ENCODE data around the gene COX4I2.
"Not testable (repeated sequence)": the region's sequence is repeated elsewhere in the genome, so short reads cannot be mapped to it uniquely, and the experiment has no call there.

Gene COX4I2

DNA sequence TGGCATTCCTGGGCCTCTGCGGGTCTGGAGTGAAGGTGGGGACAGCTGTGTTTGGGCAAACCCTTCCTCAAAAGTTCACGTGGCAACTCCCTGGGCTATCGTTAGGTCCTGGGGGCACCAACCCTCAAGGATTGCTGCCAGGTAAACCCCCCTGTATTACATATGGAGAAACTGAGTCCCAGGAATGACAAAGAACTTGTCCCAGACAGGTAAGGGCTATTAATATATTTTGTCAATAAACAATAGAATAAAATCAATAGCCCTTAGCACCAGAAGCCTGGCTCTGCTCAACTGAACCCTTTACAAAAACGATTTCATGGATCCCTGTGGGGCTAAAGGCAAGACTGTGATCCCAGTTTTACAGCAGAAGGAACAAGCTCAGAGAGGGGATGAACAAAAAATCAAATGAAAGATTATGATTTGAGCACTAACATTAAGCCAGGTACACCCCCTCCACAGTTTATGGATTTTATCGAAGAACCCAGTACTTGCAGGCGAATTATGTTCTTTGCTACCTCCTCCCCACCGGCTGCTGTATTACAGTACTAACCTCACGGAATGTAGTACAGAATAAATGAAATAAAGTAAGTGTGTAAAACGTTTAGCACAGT, 30.0 kb upstream of the COX4I2 start:
- DNase-seq (ENCODE audit: low read depth) = no peak

DNA sequence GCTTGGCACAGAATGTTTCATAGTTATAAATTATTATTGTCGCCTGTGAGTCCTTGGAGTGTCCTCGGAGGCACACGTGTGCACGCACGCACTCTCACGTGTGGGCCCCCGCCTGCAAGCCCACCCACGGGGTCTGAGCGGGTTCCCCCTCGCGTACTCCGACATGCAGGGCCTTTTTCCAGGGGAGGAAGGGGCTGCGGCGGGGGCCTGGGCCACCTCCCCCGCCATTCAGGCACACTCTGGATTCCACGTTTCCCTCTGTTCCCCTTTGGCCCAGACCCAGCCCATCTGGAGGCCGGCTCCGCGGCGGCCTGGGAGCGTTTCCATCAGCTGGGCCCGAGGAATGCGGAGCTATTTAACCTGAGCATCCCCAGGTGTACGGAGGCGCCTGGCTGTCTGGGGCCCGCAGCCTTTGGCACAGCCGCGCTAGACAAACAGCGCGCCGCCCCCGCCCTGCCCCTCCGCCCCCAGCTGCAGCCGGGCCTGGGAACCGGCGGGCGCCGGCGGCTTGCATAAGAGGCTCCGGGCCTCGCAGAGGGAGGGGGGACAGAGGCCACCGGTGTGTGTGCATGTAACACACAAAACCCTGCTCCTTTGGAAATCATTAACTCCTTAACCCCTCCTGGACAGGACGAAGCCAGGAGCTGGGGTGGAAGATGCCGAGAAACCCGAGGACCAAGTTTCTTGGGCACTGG, 29.3 kb upstream of the COX4I2 start:
- DNase-seq (ENCODE audit: low read depth) = no peak

- not testable (repeated sequence) for DNase-seq (ENCODE audit: low read depth)
Measured at GRCh38 chr20:31612271-31612640, 25.5 kb upstream of the COX4I2 start.

- no peak for DNase-seq (ENCODE audit: low read depth)
Measured at GRCh38 chr20:31615416-31615815, 22.3 kb upstream of the COX4I2 start.

GRCh38 chr20:31617432-31618104, 20.1 kb upstream of the COX4I2 start:
- DNase-seq (ENCODE audit: low read depth) = no peak

- no peak for DNase-seq (ENCODE audit: low read depth)
Measured at GRCh38 chr20:31620246-31620645, 17.5 kb upstream of the COX4I2 start.

DNA sequence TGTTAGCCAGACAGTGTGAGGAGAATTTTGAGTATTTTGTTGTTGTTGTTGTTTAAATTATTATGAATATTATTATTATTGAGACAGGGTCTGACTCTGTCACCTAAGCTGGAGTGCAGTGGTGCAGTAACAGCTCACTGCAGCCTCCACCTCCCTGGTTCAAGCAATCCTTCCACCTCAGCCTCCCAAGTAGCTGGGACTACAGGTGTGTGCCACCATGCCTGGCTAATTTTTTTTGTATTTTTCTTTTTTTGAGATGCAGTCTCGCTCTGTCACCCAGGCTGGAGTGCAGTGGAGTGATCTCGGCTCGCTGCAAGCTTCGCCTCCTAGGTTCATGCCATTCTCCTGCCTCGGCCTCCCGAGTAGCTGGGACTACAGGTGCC, 14.6 kb upstream of the COX4I2 start:
- not testable (repeated sequence) for DNase-seq (ENCODE audit: low read depth)

DNA sequence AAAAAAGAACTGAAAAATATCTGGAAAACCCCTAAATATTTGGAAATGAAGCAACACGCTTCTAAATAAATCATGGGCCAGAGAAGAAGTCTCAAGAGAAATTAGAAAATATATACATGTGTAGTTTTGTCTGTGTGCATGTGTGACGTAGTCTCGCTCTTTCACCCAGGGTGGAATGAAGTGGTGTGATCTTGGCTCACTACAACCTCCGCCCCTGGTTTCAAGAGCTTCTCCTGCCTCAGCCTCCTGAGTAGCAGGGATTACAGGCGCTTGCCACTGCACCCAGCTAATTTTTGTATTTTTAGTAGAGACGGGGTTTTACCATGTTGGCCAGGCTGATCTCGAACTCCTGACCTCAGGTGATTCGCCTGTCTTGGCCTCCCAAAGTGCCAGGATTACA, 11.2 kb upstream of the COX4I2 start:
- DNase-seq (ENCODE audit: low read depth) = not testable (repeated sequence)

DNA sequence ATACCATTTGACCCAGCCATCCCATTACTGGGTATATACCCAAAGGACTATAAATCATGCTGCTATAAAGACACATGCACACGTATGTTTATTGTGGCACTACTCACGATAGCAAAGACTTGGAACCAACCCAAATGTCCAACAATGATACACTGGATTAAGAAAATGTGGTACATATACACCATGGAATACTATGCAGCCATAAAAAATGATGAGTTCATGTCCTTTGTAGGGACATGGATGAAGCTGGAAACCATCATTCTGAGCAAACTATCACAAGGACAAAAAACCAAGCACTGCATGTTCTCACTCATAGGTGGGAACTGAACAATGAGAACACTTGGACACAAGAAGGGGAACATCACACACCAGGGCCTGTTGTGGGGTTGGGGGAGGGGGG, 9.7 kb upstream of the COX4I2 start:
- not testable (repeated sequence) for DNase-seq (ENCODE audit: low read depth)

DNA sequence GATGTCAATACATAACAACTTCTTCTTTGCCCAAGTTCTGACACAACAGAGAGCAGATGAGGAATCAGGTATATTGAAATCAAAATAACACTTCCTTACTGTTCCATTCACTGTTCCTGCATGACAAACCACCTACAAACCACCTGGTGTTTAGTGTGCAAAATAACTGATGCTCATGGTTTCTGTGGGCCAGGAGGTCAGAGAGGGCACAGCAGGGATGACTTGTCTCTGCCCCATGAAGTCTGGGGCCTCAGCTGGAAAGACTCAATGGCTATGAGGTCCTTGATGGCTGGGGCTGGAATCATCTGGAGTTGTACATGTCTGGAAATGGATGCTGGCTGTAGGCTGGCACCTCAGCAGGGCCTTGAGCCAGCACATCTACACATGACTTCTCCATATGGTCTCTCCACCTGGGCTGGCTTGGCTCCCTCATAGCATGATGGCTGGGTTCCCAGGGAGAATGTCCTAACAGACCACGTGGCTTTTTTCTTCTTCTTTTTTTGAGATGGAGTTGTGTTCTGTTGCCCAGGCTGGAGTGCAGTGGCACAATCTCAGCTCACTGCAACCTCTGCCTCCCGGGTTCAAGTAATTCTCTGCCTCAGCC, 7.4 kb upstream of the COX4I2 start:
- DNase-seq (ENCODE audit: low read depth) = no peak

- DNase-seq (ENCODE audit: low read depth) = no peak
Measured at GRCh38 chr20:31632548-31633338, 5.0 kb upstream of the COX4I2 start.

- no peak for DNase-seq (ENCODE audit: low read depth)
Measured at GRCh38 chr20:31633339-31633914, 4.3 kb upstream of the COX4I2 start.

DNA sequence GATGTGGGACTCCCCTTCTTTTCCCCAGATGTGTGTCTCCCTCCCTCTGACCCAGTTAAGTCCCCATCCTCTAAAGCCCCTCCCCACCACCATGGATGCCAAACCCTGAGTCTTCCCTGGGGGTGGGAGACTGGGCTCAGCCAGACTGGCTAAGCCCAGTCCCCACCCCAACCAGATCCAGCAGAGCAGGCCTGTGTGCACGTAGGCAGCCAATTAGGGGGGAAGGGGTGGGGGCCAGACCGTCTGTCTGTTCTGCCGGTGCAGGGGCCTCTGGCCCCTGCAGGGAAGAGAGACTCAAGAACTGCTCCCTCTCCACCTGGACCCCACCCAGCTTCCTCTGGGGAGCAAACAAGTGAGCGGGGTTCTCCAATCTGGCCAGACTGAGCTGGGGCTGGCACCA, 605 bp downstream of the COX4I2 start:
- no peak for DNase-seq (ENCODE audit: low read depth)

- no peak for DNase-seq (ENCODE audit: low read depth)
Measured at GRCh38 chr20:31638816-31639215, 1.1 kb downstream of the COX4I2 start.

- DNase-seq (ENCODE audit: low read depth) = no peak
Measured at GRCh38 chr20:31640259-31640658, 2.5 kb downstream of the COX4I2 start.

GRCh38 chr20:31641391-31641790, 3.7 kb downstream of the COX4I2 start:
- no peak for DNase-seq (ENCODE audit: low read depth)

- no peak for DNase-seq (ENCODE audit: low read depth)
Measured at GRCh38 chr20:31642837-31643236, 5.1 kb downstream of the COX4I2 start.

GRCh38 chr20:31643522-31643921, 5.8 kb downstream of the COX4I2 start:
- DNase-seq (ENCODE audit: low read depth) = no peak

DNA sequence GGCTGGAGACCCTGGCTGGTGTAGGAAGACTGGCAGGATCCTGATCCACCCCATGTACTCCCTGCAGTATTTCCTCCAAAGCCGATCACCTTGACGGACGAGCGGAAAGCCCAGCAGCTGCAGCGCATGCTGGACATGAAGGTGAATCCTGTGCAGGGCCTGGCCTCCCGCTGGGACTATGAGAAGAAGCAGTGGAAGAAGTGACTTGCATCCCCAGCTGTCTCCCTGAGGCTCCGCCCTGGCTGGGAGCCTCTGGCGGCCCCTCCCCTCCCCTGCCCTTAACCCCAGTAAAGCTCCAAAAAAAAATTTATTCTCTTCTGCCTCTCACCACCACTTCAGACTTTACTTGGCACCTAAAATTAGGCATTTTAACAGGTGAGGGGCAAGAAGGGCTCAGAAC, 7.0 kb downstream of the COX4I2 start:
- DNase-seq (ENCODE audit: low read depth) = no peak

DNA sequence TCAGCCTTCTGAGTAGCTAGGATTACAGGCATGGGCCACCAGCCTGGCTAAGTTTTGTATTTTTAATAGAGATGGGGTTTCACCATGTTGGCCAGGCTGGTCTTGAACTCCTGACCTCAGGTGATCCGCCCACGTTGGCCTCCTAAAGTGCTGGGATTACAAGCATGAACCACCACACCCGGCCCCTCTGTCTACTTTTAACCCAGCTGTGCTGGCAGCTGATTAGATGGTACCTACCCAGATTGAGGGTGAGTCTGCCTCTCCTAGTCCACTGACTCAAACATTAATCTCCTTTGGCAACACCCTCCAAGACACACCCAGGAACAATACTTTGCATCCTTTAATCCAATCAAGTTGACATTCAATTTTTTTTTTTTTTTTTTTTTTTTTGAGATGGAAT, 10.4 kb downstream of the COX4I2 start:
- not testable (repeated sequence) for DNase-seq (ENCODE audit: low read depth)

DNA sequence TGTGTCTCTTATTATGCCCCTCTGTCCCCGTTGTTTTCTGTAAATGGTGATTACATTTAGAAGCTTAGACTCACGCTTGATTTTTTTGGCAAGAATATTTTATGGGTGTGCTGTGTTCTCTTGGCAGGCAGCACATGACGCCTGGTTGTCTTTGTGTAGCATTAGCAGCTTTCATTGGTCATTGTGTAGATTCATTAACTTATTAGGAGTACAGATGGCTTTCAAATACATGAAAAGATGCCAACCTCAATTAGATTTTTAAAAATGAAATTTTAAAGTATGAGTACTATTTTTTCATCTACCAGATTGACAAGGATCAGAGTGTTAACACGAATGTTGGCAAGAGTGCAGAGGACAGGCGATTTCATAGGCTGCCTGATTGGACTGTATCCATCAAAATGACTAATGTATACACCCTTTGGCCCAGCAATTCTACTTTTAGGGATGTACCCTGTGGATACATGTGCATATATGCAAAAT, 15.2 kb downstream of the COX4I2 start:
- no peak for DNase-seq (ENCODE audit: low read depth)

- no peak for DNase-seq (ENCODE audit: low read depth)
Measured at GRCh38 chr20:31653561-31653960, 15.8 kb downstream of the COX4I2 start.
